HG02938 (cell line): ENCODE data around the gene TTLL11.

ENCODE experiments used
- ATAC-seq: cut with Tn5 transposase; IDR thresholded peaks from one replicate; pipeline ENCODE4 v1.9.1; 2021; ENCODE audit warnings: mild to moderate bottlenecking, moderate library complexity; ENCODE audit not compliant: unreplicated experiment

Gene TTLL11, protein sequence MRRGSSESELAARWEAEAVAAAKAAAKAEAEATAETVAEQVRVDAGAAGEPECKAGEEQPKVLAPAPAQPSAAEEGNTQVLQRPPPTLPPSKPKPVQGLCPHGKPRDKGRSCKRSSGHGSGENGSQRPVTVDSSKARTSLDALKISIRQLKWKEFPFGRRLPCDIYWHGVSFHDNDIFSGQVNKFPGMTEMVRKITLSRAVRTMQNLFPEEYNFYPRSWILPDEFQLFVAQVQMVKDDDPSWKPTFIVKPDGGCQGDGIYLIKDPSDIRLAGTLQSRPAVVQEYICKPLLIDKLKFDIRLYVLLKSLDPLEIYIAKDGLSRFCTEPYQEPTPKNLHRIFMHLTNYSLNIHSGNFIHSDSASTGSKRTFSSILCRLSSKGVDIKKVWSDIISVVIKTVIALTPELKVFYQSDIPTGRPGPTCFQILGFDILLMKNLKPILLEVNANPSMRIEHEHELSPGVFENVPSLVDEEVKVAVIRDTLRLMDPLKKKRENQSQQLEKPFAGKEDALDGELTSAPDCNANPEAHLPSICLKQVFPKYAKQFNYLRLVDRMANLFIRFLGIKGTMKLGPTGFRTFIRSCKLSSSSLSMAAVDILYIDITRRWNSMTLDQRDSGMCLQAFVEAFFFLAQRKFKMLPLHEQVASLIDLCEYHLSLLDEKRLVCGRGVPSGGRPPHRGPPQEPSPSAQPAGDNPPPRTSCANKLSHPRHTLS

DNA sequence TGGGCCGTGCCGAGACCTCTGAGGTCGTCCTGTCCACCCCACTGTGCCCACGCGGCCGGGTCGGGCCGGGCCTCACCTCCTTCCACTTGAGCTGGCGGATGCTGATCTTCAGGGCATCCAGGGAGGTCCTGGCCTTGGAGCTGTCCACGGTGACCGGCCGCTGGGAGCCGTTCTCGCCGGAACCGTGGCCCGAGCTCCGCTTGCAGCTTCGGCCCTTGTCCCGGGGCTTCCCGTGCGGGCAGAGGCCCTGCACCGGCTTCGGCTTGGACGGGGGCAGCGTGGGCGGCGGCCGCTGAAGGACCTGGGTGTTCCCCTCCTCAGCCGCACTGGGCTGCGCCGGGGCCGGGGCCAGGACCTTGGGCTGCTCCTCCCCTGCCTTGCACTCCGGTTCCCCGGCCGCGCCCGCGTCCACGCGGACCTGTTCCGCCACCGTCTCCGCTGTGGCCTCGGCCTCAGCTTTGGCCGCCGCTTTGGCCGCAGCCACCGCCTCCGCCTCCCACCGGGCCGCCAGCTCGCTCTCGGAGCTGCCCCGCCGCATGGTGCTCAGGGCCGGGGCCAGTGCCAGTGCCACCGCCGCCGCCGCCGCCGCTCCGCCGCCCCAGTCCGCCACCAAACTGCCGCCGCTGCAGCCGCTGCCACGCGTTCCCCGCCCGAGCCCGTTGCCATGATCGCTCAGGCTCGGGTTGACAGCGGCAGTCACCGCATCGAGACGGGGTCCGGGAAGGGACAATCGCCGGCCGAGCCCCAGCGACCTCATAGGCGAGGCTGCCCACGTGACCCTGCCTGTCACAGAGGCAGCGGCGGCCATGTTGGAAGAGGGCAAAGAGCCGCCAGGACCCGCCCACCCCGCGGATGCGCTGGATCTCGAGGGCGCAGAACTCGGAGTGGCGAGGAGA, at the start of gene TTLL11:
TTLL11 (minus strand) TSS at position 698 of the 896 bp plus-strand sequence; CDS start at position 538, 160 bp downstream.
- ATAC-seq, result peak; percentile 77

DNA sequence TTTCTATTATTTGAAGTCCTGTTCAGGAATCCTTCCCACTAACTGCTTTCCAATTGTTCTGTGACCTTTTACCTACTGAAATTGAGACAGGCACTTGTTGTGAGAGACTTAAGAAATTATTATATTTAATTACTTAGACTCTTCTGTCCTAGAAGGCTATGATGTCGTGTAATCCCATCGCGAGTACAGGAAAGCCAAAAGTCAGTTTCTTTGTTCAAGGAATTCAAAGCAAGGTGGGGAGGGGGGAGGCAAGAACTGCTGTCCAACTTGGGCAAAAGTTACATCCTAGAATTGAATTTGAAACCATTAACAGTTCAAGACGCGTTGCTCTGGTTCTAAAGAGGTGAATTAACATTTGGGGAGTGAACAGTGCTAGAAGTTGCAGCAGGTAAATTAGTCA, 48.6 kb upstream of the TTLL11 start:
- no peak for ATAC-seq

DNA sequence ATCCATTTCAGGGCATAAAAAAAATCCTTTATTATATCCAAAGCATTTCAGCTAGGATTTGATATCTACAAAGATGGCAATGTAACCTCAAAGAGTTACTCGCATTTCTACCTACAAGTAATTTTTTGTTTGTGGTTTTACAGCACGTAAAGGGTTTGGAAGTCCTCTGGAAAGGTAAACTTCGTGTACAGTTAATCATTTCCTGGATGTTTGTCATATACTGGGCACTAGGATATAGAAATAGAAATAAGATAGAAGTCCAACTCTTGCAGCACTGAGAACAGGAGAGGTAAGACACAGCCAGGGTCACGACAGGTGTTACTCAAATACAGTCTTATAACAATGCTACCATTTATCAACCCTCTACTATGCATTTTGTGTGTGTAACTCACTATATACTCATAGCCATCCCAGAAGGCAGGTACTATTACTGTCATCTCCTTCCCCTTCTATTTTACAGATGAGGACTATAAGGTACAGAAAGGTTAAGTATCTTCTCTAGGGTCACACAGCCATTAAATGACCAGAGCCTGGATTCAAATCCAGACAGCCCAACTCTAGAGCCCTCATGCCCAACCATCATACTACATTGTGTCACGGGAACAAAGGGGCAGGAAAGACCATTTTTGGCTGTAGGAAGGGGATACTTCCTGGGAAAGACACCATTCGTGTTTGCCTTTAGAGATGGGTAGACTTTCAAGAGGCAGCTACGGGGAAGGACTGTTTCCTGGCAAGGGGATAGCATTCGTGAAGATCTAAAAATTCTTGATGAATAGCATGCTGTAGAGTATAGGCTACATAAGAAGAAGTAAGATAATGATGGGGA, 47.5 kb upstream of the TTLL11 start:
- ATAC-seq, result no peak

DNA sequence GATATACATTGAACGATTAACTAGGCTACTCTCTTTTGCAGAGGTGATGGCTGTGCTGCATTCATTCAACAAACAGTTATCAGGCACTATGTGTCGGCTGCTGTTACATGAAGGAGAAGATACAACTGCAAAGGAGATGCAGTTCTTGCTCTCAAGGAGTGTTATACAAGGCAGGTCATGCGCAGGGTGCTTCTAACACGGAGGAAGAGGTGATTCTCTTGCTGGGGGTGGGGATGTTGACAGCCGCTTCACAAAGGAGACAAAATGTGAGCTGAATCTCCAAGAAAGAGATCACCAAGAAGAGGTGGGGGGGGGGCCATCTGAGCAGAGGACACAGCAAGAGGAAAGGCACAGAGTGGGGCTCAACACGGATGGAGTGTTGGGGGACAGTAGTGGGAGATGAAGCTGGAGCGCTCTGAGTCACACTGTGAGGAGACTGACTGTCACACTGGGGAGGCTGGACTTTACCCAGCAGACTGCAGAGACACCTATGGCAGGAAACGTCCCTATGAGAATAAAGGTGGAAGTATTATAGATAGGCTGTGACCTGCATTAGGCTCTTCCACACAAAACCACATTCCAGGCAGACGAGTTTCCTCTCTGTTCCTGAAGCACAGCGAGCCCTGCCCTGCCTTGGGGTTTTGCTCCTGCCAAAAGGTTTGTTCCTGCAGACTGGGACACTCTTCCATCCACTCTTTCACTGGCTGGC, 45.6 kb upstream of the TTLL11 start:
- no peak for ATAC-seq

DNA sequence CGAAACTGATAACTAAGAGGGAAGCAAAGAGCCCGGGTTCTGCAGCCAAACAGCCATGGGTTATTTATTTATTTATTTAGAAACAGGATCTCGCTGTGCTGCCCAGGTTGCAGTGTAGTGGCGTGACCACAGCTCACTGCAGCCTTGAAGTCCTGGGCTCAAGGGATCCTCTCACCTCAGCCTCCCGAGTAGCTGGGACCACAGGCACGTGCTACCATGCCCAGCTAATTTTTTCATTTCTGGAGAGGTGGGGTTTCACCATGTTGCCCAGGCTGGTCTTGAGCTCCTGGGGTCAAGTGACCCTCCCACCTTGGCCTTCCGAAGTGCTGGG, 42.4 kb upstream of the TTLL11 start:
- no peak for ATAC-seq

DNA sequence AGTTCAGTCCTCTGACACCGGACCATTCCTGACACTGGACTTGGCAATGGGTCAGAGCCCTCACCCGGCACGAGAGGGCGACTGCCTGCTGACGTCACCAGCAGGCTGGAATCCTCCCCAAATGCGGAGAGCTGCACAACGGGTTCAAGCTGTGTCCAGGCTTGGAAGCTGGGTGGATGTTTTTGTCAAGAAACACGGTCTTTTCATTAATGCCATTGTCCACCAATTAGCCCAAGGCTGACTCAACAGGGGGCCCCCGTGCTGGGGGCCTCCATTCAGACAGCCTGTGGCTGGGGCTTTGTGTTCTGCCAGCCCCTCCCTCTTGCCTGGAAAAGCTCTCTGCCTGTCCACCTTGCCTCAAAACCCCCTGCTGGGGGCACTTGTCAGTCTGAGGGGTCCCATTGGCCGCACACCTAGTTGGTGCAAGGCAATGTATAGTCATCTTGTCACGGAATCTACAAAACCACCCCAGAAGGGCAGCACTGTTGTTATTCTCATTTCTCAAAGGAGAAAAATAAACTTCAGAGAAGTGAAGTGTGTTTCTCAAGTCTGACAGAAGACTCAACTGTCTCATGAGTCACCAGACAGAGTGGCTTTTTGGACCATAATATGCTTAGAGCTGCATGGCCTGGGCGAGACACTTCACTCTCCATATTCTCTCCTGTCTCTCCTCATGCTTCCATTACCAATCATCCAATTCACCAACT, 41.9 kb upstream of the TTLL11 start:
- no peak for ATAC-seq

DNA sequence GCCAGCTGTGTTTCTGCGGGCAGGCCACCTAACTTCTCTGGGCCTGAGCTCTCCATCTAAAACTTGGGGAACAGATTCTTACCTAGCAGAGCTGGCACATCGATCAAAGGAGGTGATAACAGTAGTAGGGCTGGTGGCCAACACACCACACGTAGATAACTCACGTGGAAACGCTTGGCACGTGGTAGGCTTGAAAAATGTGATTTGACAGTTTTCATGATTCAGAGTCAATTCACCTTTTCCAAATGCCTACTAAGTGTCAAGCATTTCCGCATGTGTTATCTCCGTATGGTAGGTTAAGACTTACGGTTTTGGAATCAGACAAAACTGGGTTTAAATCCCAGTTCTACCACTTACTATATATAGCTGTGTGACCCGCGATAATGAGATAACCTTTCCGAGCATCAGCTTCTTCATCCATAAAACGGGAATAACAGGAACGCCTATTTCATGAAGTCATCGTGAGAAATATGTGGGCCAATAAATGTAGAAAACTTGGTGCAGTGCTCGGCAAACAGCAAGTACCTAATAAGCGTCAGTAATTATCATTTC, 41.0 kb upstream of the TTLL11 start:
- no peak for ATAC-seq

DNA sequence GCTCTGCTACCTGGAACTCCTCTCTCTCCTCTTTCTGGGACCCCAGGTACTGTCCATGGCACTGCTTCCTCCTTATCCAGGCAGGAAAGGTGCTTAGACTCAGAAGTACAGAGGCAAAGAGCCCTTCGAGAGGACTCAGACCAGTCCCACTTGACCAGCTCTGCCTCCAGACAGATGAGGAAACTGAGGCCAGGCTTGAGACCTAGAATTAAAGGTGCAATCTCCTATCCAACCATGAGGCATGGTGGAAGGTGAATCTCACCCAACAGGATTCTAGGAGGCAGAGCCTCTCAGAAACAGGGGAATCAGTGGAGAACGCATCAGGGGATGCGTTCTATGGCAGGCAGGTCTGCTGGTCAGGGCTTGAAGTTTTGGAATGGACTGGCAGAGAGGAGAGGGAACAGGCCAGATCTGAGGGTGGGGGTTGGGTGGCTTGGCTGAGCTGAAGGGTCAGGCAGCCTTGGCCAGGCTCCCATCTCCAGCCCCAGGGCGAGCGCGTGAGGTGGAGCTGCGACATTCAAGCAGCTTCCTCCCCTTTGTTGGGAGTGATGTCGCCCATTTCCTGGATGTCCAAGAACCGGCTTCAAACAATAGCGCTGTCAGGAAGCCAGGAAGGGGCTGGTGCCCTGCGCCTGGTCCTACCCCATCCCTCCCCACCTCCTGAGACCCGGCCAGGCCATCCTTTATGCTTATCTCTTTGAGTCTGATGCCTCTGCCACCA, 40.3 kb upstream of the TTLL11 start:
- no peak for ATAC-seq

DNA sequence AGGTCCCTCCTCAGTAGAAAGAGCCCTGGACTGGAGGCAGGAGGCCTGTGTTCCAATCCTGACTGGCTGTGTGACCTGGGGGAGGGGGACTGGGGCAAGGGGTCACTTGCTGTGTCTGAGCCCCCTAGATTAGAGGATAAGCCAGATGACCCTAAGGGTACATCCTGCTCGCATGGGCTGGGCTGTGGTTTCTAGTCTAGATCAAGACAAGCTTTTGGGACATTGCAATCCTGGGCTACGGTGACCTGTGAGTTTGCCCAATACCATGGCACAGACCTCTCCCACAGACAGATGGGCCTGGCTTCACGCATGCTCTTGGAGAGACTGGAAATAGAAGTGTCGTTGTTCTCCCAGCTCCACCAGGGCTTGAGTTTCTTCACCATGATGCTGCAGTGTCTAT, 39.4 kb upstream of the TTLL11 start:
- no peak for ATAC-seq

DNA sequence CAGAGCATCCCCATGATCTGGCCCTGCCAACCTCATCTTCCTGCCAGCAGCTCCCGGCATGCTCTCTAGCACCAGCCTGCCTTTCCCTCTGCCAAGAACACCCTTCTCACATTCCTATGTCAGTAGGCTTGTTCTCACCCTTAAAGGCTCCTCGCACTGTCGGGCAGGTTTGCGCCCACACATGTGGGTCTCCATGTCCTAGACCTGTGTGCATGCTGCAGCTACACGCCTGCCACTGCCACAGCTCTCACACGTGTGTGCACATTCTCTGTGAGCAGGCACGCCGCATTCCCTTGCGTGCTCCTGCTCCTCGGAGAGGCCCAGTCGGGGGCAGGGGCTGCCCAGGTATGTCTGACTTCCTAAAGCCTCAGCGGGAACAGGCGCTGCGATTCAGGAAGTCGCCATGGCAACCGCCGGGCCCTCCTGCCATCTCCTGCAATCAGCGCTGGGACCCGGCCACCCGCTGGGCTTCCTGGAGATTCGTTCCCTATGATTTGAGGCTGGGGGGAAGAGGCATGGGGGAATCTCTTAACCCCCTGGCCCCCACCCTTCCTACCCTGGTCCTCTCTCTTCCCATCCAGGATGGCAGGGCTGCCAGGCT, 38.4 kb upstream of the TTLL11 start:
- ATAC-seq, result no peak

DNA sequence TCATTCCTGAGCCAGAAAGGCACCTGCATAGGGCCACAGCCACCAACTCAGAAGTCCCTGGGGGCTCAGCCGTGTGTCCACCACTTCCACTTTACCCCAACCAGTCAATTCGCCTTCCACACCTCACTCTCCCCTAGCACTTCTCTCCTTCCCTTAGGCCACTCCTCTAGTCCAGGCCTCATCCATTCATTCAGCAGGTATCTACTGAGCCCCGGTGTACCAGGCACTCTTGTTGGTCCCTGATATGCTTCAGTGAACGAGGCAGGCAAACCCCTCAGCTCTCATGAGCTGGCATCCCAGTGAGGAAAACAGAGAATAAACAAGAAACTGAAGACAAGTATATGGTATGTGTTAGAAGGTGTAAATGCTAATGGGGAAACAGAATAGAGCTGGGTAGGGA, 37.7 kb upstream of the TTLL11 start:
- ATAC-seq, result no peak

DNA sequence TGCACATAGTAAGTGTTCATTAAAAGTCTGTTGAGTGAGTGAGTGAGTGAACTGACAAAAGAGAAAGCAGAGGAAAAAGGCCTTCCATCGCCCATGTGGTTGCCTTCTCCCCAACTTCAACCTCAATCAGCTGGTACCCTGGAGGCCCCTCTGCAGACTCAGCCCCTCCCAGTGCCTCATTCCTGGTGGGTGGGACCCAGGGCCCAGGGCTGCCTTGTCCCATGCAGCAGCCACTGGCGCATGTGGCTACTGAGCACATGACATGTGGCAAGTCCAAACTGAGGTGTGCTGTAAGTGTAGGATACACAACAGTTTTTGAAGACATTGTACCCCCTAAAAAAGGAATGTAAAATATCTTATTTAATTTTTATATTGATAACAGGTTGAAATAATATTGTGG, 36.9 kb upstream of the TTLL11 start:
- ATAC-seq, result no peak

DNA sequence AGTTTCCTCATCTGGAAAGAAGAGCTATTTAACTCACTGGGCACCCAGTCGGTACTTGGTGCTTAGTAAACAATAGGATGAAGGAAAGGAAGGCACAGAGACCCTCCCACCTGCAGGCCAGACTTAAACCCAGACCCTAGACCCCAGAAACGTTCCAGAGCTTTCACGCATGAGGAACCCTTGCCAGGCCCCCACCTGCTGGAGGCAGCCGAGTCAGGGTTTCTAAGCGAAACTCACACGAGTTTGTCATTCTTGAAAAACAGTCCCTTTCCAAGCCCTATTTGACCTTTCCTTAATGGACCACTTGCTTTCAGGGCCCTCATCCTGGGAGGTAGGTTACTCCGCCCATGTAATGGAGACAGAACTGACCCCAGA, 35.8 kb upstream of the TTLL11 start:
- ATAC-seq, result no peak

DNA sequence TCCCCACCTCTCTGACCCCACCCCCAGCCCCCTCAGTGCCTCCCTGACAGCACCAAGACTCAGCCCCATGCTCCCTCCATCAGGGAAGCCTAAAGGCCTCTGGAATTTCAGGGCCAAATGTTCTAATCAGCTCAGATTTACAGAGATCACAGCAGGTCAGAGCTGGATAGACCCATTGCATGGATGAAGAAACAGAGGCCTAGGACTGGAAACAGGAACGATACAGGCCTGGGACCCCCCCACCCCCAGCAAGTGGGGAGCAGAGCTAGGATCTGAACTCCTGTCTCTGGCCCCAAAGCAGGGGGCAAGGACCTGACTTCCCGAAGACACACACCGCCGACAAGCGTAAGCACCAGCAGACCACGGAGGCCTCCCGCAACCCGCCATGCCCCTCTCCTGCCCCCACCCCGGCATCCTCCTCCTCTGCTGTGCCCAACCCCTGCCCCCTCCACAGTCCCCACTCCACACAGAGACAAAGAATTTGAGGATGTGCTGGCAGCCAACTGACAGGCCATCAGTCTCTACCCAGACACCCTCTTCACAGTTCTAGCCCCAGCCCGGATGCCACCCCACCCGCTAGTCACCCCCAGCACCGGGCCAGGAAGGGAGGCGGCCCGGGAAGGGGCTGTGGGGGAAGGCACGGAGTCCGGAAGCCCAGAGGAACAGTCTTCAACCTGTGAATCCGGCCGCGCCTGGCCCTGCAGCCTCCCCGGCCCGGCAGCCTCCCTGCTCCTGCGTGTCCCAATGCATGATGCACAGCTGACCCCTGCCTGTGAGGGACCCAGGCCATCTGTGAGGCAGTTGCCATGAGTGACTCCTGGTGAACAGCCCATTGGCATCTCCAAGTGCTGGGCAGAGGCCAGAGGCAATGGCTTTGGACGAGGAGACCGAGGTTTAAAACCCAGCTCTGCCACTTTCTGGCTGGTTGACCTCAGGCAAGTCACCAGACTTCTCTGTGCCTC, 35.2 kb upstream of the TTLL11 start:
- no peak for ATAC-seq

DNA sequence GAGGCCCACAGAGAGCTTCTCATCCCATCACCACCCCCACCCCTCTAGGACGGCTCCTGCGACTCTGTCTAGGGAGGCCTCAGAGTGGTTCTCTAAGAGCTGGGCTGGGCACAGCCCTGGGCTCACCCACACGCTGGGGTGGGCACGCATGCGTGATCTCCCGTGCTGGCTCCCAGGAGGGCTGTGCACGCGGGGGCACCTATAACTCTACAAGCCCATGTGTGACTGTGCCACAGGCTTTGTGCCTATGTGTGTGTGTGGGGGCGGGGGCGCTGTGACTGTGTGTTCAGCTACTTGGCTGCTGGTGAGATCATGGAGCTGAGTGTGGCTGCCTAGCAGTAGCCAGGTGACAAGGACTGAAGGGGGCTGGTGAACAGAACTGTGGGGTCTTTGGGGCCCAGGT, 34.3 kb upstream of the TTLL11 start:
- no peak for ATAC-seq

DNA sequence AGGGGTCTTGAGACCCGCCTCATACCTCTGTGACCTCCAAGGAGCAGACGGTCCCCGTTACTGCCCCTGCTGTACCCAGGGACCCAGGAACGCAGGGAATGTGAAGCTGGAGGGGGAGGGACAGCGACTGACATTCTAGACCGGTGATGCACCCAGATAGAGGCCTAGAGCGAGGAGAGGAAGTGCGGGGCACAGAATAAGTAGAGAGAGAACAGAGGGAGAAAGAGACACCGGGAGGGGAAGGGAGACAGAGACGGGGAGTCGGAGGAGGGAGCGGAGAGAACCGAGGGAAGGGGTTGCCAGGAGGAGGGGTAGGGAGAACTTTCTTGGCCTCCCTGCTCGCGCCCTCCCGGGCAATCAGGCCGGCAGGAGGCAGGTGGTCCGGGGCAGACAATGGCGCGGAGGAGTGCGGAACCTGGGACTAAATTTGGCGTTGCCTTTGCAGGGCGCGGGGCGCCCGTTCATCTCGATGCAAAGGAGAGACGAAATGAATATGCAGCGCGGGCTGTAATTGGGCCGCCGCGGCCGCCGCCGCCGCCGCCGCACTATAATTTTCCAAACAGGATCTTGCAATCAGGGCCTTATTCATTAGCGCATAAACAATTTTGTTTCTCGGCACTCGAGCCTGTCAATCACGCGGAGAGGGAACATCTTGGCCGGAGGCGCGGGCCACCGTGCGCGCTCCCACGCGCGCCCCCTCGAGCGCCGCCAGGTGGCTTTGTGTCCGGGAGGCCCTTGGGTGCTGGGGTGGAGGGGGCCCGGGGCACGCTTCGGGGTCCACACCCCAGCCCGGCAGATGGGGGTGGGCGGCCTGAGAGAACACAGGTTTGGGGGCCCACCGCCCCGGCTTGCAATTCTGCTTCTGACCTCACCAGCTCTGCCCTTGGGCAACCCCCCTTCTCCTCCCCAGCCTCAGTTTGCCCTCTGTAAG, 33.5 kb upstream of the TTLL11 start:
- no peak for ATAC-seq
